SU-DHL-6 (cell line): ENCODE data around the gene B4GALT5.
"Not testable (repeated sequence)": the region's sequence is repeated elsewhere in the genome, so short reads cannot be mapped to it uniquely, and the experiment has no call there.

ENCODE experiments used
- H2AFZ ChIP-seq: fragments of 200-600 bp; sonication (generic); 2 replicates; pipeline ENCODE4 v1.6.1; 2014; ENCODE audit warnings: low read depth, mild to moderate bottlenecking, moderate library complexity, mixed read lengths, antibody characterized with exemption, low read length; ENCODE audit not compliant: severe bottlenecking
- H3F3A ChIP-seq: fragments of 200-600 bp; shearing (Covaris generic); 2 replicates; pipeline ENCODE4 v1.6.0; 2016; ENCODE audit warnings: antibody characterized with exemption, mild to moderate bottlenecking; ENCODE audit not compliant: insufficient read depth
- H3K27ac ChIP-seq: fragments of 200-600 bp; sonication (generic); 2 replicates; pipeline ENCODE4 v1.5.1; 2016; ENCODE audit warnings: low read depth, mild to moderate bottlenecking, low read length, moderate library complexity, mixed read lengths
- H3K27me3 ChIP-seq: fragments of 200-600 bp; sonication (generic), shearing (Covaris generic); 2 replicates; pipeline ENCODE4 v1.6.0; 2014; ENCODE audit warnings: mild to moderate bottlenecking, low read length
- H3K36me3 ChIP-seq: fragments of 200-600 bp; sonication (generic); 2 replicates; pipeline ENCODE4 v1.6.1; 2014; ENCODE audit warnings: mild to moderate bottlenecking, low read length, mixed read lengths
- H3K4me2 ChIP-seq: fragments of 300-600, 200-600 bp; shearing (Covaris generic), sonication (generic); 2 replicates; pipeline ENCODE4 v1.6.0; 2014; ENCODE audit warnings: low read length, low read depth, mild to moderate bottlenecking; ENCODE audit not compliant: poor library complexity, severe bottlenecking
- H3K4me3 ChIP-seq: fragments of 200-600 bp; sonication (generic); 2 replicates; pipeline ENCODE4 v1.5.1; 2014; ENCODE audit warnings: antibody characterized with exemption, low read length, mild to moderate bottlenecking, mixed read lengths; ENCODE audit not compliant: insufficient read depth, poor library complexity, severe bottlenecking
- H3K79me2 ChIP-seq: fragments of 200-600 bp; sonication (generic); 2 replicates; pipeline ENCODE4 v1.6.1; 2014; ENCODE audit warnings: mild to moderate bottlenecking, low read length, moderate library complexity; ENCODE audit not compliant: insufficient read depth
- H3K9ac ChIP-seq: fragments of 200-600 bp; sonication (generic); 2 replicates; pipeline ENCODE4 v1.7.0; 2014; ENCODE audit warnings: mild to moderate bottlenecking, low read length
- H3K9me2 ChIP-seq: fragments of 200-600 bp; sonication (generic); replicated peaks from 2 replicates; pipeline ENCODE4 v1.6.1; 2014; ENCODE audit warnings: low read length; ENCODE audit not compliant: insufficient read depth
- H3K9me3 ChIP-seq: fragments of 200-600 bp; sonication (generic); 2 replicates; pipeline ENCODE4 v1.6.1; 2014; ENCODE audit warnings: low read length, mixed read lengths; ENCODE audit not compliant: insufficient read depth
- H4K20me1 ChIP-seq: fragments of 200-600 bp; sonication (generic); 2 replicates; pipeline ENCODE4 v1.6.1; 2014; ENCODE audit warnings: low read depth, mild to moderate bottlenecking, antibody characterized with exemption, low read length, moderate library complexity, mixed read lengths
- EZH2phosphoT487 ChIP-seq: fragments of 200-600 bp; sonication (generic), shearing (Covaris generic); conservative IDR thresholded peaks from 2 replicates; pipeline ENCODE4 v1.6.1; 2018; ENCODE audit warnings: mild to moderate bottlenecking, antibody characterized with exemption, low read length, moderate library complexity, mixed read lengths
- TF ChIP-seq, protein P1 (sequence below): fragments of 200-600 bp; sonication (generic); IDR thresholded peaks from one replicate; pipeline ENCODE4 v1.5.1; 2017; ENCODE audit warnings: antibody characterized with exemption, mild to moderate bottlenecking, low read length, moderate library complexity; ENCODE audit not compliant: insufficient read depth, poor library complexity, severe bottlenecking

B4GALT5 gene

GRCh38 chr20:49707118-49707517 lies 6.6 kb downstream of the B4GALT5 start:
- peak overlapping the region; percentile 90 for H3K27ac ChIP-seq
- no peak overlapping the region for H2AFZ ChIP-seq
- H3F3A ChIP-seq: peaks cover 80% of the 10 kb centered on the region
- peaks cover 7% of the 10 kb centered on the region; the same call in 1 of the 2 replicates for H4K20me1 ChIP-seq
- H3K9ac ChIP-seq: peak overlapping the region; percentile 19; the same call in 1 of the 2 replicates
- no peak overlapping the region for H3K4me3 ChIP-seq
- H3K9me2 ChIP-seq: no peaks in the 10 kb centered on the region
- no peak for TF ChIP-seq EZH2phosphoT487
- TF ChIP-seq, protein P1, sequence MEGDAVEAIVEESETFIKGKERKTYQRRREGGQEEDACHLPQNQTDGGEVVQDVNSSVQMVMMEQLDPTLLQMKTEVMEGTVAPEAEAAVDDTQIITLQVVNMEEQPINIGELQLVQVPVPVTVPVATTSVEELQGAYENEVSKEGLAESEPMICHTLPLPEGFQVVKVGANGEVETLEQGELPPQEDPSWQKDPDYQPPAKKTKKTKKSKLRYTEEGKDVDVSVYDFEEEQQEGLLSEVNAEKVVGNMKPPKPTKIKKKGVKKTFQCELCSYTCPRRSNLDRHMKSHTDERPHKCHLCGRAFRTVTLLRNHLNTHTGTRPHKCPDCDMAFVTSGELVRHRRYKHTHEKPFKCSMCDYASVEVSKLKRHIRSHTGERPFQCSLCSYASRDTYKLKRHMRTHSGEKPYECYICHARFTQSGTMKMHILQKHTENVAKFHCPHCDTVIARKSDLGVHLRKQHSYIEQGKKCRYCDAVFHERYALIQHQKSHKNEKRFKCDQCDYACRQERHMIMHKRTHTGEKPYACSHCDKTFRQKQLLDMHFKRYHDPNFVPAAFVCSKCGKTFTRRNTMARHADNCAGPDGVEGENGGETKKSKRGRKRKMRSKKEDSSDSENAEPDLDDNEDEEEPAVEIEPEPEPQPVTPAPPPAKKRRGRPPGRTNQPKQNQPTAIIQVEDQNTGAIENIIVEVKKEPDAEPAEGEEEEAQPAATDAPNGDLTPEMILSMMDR: no peak
- no peaks in the 10 kb centered on the region for H3K36me3 ChIP-seq
- peak overlapping the region; percentile 81 for H3K4me2 ChIP-seq
- no peaks in the 10 kb centered on the region for H3K9me3 ChIP-seq
- peaks cover 96% of the 10 kb centered on the region for H3K79me2 ChIP-seq
- no peaks in the 10 kb centered on the region for H3K27me3 ChIP-seq

DNA sequence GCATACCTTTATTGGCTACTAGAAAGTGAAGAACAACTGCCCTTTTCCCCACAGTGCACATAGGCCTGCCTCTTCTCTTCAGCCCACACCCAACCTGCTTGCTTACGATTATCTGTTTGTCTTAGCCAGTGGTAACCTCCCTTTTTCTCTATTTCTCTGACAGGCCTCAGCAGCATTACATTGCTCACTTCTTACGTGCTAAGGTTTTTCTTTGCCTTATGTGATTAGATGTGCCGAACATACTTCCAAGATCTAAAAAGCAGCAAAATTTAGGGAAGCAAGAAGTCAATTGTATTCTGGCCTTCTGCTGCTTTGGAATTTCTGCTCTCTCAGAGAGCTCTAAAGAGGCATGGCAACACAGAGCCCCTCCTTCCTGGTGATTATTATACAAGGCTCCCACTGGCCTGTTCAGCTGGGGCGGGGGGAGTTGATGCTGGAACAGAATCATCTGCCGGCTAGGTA lies 7.0 kb downstream of the B4GALT5 start:
- H3K9ac ChIP-seq: peak overlapping the region; percentile 19; the same call in 1 of the 2 replicates
- H3K79me2 ChIP-seq: peaks cover 96% of the 10 kb centered on the region
- H3K9me3 ChIP-seq: no peaks in the 10 kb centered on the region
- H3K36me3 ChIP-seq: no peaks in the 10 kb centered on the region
- H3K4me3 ChIP-seq: no peak overlapping the region
- H3K9me2 ChIP-seq: no peaks in the 10 kb centered on the region
- peaks cover 3% of the 10 kb centered on the region; the same call in 1 of the 2 replicates for H4K20me1 ChIP-seq
- H3F3A ChIP-seq: peaks cover 81% of the 10 kb centered on the region
- peak overlapping the region; percentile 90 for H3K27ac ChIP-seq
- H3K27me3 ChIP-seq: no peaks in the 10 kb centered on the region
- TF ChIP-seq, protein P1: no peak
- no peak for TF ChIP-seq EZH2phosphoT487
- H2AFZ ChIP-seq: no peak overlapping the region
- H3K4me2 ChIP-seq: peak overlapping the region; percentile 81

DNA sequence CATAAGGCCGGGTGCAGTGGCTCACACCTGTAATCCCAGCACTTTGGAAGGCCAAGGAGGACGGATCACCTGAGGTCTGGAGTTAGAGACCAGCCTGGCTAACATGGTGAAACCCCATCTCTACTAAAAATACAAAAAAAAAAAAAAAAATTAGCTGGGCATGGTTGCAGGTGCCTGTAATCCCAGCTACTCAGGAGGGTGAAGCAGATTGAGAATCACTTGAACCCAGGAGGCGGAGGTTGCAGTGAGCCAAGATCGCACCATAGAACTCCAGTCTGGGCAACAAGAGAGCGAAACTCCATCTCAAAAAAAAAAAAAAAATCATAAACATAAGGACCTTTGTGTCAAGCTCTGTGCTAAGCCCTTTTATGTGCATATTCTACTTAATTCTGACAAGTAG lies 7.8 kb downstream of the B4GALT5 start:
- not testable (repeated sequence) for H4K20me1 ChIP-seq

GRCh38 chr20:49705358-49705757 lies 8.3 kb downstream of the B4GALT5 start:
- Histone ChIP-seq H3K79me2 (peaks cover 96% of the 10 kb centered on the region), H3K27me3 (no peaks in the 10 kb centered on the region), H3F3A (peaks cover 78% of the 10 kb centered on the region), H3K9me3 (no peaks in the 10 kb centered on the region), H3K9me2 (no peaks in the 10 kb centered on the region), H3K9ac (peak overlapping the region; percentile 46), H4K20me1 (no peaks in the 10 kb centered on the region), H3K36me3 (no peaks in the 10 kb centered on the region), H3K27ac (peak overlapping the region; percentile 90), H3K4me3 (peak overlapping the region; percentile 9), H2AFZ (no peak overlapping the region), H3K4me2 (peak overlapping the region; percentile 81)
- no peak for TF ChIP-seq EZH2phosphoT487
- TF ChIP-seq, protein P1: no peak

More for the DNA sequence above, 7.8 kb downstream of the B4GALT5 start:
- H3K9me3 ChIP-seq, H3K36me3 ChIP-seq, H3K9me2 ChIP-seq, H3K27me3 ChIP-seq, H2AFZ ChIP-seq: not testable (repeated sequence)
- peaks cover 80% of the 10 kb centered on the region for H3F3A ChIP-seq
- H3K79me2 ChIP-seq: peaks cover 96% of the 10 kb centered on the region
- peak overlapping the region; percentile 46 for H3K9ac ChIP-seq
- H3K4me2 ChIP-seq: peak overlapping the region; percentile 81
- peak overlapping the region; percentile 9 for H3K4me3 ChIP-seq
- peak overlapping the region; percentile 90 for H3K27ac ChIP-seq
